K562 (cell line): Measurements from ENCODE around the gene MNDA. TPM values are rescaled to one million over a fixed set of nuclear protein-coding genes. Genes with fewer than 3 reads are reported as not detected.

Source experiments
- BRD9 ChIP-seq: fragments of 450-650 bp; IDR thresholded peaks from 2 replicates; pipeline ENCODE4 v1.6.1; 2018; ENCODE audit warnings: low read depth; ENCODE audit not compliant: partially characterized antibody
- E2F3 ChIP-seq: fragments of 250-450 bp; sonication (Bioruptor Pico); IDR thresholded peaks from 2 replicates; pipeline ENCODE4 v1.4.0; 2020; ENCODE audit warnings: mild to moderate bottlenecking
- ESRRA ChIP-seq: fragments of 450-650 bp; IDR thresholded peaks from 2 replicates; pipeline ENCODE4 v1.6.1; 2014; ENCODE audit warnings: low read depth, mild to moderate bottlenecking, moderate library complexity, borderline replicate concordance
- GATA2 ChIP-seq: sonication (generic); formaldehyde crosslinking; IDR thresholded peaks from 2 replicates; pipeline ENCODE4 v1.4.0; 2020; ENCODE audit warnings: mild to moderate bottlenecking, missing genetic modification reagents
- GATAD2B ChIP-seq: fragments of 450-650 bp; IDR thresholded peaks from 2 replicates; pipeline ENCODE4 v1.6.1; 2017; ENCODE audit warnings: mild to moderate bottlenecking, borderline replicate concordance
- MAFG ChIP-seq: fragments of 450-650 bp; conservative IDR thresholded peaks from 2 replicates; pipeline ENCODE4 v1.6.1; 2016; ENCODE audit warnings: missing genetic modification characterization, missing compliant biosample characterization
- MTF1 ChIP-seq: fragments of 250-450 bp; sonication (Bioruptor Pico); IDR thresholded peaks from 2 replicates; pipeline ENCODE4 v1.9.0; 2021; ENCODE audit warnings: moderate library complexity, mild to moderate bottlenecking, inconsistent platforms, borderline replicate concordance
- NR2C2 ChIP-seq, 2 experiments: fragments of 200-800 bp in 1 of 2; sonication (Bioruptor generic) in 1 of 2; sonication (generic) in 1 of 2; formaldehyde crosslinking in 1 of 2; IDR thresholded peaks; 2 replicates each; pipeline versions ENCODE4 v1.6.1 to v1.8.0; 2016 to 2022; ENCODE audit warnings: mild to moderate bottlenecking in 1 of 2, missing compliant biosample characterization in 1 of 2, missing genetic modification characterization in 1 of 2, missing genetic modification reagents in 1 of 2
- NR2F6 ChIP-seq: fragments of 450-650 bp; formaldehyde crosslinking; IDR thresholded peaks from 2 replicates; pipeline ENCODE4 v1.4.0; 2020; ENCODE audit warnings: mild to moderate bottlenecking
- OTX1 ChIP-seq: fragments of 450-650 bp; formaldehyde crosslinking; IDR thresholded peaks from 2 replicates; pipeline ENCODE4 v1.4.0; 2022; ENCODE audit warnings: mild to moderate bottlenecking
- PML ChIP-seq: IDR thresholded peaks from 2 replicates; pipeline ENCODE4 v1.6.1; 2012; ENCODE audit warnings: low read length, inconsistent platforms
- POU5F1 ChIP-seq: fragments of 150-350 bp; IDR thresholded peaks from 2 replicates; pipeline ENCODE4 v1.6.1; 2014; ENCODE audit warnings: borderline replicate concordance, low read length, low read depth, mild to moderate bottlenecking; ENCODE audit not compliant: partially characterized antibody
- RHOXF2B ChIP-seq: fragments of 250-450 bp; sonication (Bioruptor Pico); conservative IDR thresholded peaks from 2 replicates; pipeline ENCODE4 v1.5.1; 2021
- SETDB1 ChIP-seq: IDR thresholded peaks from one replicate; pipeline ENCODE4 v1.6.1; 2012; ENCODE audit warnings: low read length, control low read depth, inconsistent platforms
- SP2 ChIP-seq: IDR thresholded peaks from 2 replicates; pipeline ENCODE4 v1.6.1; 2011; ENCODE audit warnings: mild to moderate bottlenecking, low read depth, low read length, moderate library complexity; ENCODE audit not compliant: poor library complexity, severe bottlenecking; ENCODE audit errors: extremely low read depth
- STAG1 ChIP-seq: sonication (generic); formaldehyde crosslinking; IDR thresholded peaks from 2 replicates; pipeline ENCODE4 v1.5.0; 2020; ENCODE audit warnings: missing genetic modification reagents, borderline replicate concordance
- THAP12 ChIP-seq: fragments of 250-450 bp; sonication (Bioruptor Pico); IDR thresholded peaks from 2 replicates; pipeline ENCODE4 v1.9.0; 2021; ENCODE audit warnings: mild to moderate bottlenecking, inconsistent platforms
- ZBTB7A ChIP-seq: IDR thresholded peaks from 2 replicates; pipeline ENCODE4 v1.6.1; 2011; ENCODE audit warnings: low read depth, mild to moderate bottlenecking, low read length, moderate library complexity, borderline replicate concordance; ENCODE audit not compliant: control insufficient read depth
- ZNF311 ChIP-seq: fragments of 250-450 bp; sonication (Bioruptor Pico); IDR thresholded peaks from 2 replicates; pipeline ENCODE4 v1.4.0; 2020; ENCODE audit warnings: mild to moderate bottlenecking, moderate library complexity
- ZNF324 ChIP-seq: fragments of 250-450 bp; sonication (Bioruptor Pico); IDR thresholded peaks from 2 replicates; pipeline ENCODE4 v1.4.0; 2020; ENCODE audit warnings: mild to moderate bottlenecking
- ZNF717 ChIP-seq: fragments of 250-450 bp; sonication (Bioruptor Pico); IDR thresholded peaks from 2 replicates; pipeline ENCODE4 v1.5.0; 2021
- ZSCAN29 ChIP-seq: fragments of 450-650 bp; IDR thresholded peaks from 2 replicates; pipeline ENCODE4 v1.6.1; 2017
- polyA plus RNA-seq, 8 experiments: library from polyadenylated mRNA; depleted of rRNA in 4 of 8; stranded (reverse) in 5 of 8; unstranded in 3 of 8; fragments of >200 nt; fragmentation: Nextera tagmentation in 2 of 8; fragmentation: Illumina TruSeq in 1 of 8; extraction: Ambion mirVana in 2 of 8; extraction: Trizol in 1 of 8; gene quantifications; 2 replicates each; pipeline versions ENCODE4 v1.2.1 to v1.2.3, GENCODE V29; 2011 to 2014; ENCODE audit warnings: inconsistent platforms in 1 of 8, missing spikeins in 1 of 8
- total RNA-seq, 7 experiments: library from RNA; depleted of rRNA in 6 of 7; stranded (reverse); fragments of >200 nt in 6 of 7; fragmentation: Illumina TruSeq in 2 of 7; extraction: Trizol in 2 of 7; gene quantifications; 2 replicates each; pipeline versions ENCODE4 v1.2.1 to v1.2.3, GENCODE V29; 2011 to 2021; ENCODE audit warnings: low replicate concordance in 1 of 7
- TF ChIP-seq, protein P1 (sequence below): fragments of 250-450 bp; sonication (Bioruptor Pico); IDR thresholded peaks from 2 replicates; pipeline ENCODE4 v1.5.0; 2020; ENCODE audit warnings: mild to moderate bottlenecking, borderline replicate concordance
- TF ChIP-seq, protein P2 (sequence below): fragments of 450-650 bp; IDR thresholded peaks from 2 replicates; pipeline ENCODE4 v1.6.1; 2016

The MNDA gene
- total and polyA plus RNA-seq, 9 of the 15 experiments (the other 6 are each of a cell fraction or from before 2014, with no cell fraction given): 0.08 to 0.14 (median 0.09) TPM; not detected in 6

GRCh38 chr1:158819461-158820443 lies 11.4 kb upstream of the MNDA start (continued):
- TF ChIP-seq ZNF324 (CRISPR knock-in tag): no peak
- TF ChIP-seq STAG1 (CRISPR knock-in tag): no peak
- TF ChIP-seq GATAD2B: peak; percentile 96
- no peak for TF ChIP-seq NR2C2 (CRISPR knock-in tag; IDR thresholded peaks at IDR 0.05)
- peak; percentile 61 for TF ChIP-seq NR2C2 (tag; IDR thresholded peaks at IDR 0.05)
- TF ChIP-seq RHOXF2B (CRISPR knock-in tag): no peak
- TF ChIP-seq THAP12: no peak
- no peak for TF ChIP-seq SP2
- no peak for TF ChIP-seq SETDB1
- no peak for TF ChIP-seq NR2F6
- TF ChIP-seq PML: peak; percentile 85
- peak; percentile 86 for TF ChIP-seq MAFG
- no peak for TF ChIP-seq POU5F1
- TF ChIP-seq ZSCAN29: no peak
- TF ChIP-seq, protein P1, sequence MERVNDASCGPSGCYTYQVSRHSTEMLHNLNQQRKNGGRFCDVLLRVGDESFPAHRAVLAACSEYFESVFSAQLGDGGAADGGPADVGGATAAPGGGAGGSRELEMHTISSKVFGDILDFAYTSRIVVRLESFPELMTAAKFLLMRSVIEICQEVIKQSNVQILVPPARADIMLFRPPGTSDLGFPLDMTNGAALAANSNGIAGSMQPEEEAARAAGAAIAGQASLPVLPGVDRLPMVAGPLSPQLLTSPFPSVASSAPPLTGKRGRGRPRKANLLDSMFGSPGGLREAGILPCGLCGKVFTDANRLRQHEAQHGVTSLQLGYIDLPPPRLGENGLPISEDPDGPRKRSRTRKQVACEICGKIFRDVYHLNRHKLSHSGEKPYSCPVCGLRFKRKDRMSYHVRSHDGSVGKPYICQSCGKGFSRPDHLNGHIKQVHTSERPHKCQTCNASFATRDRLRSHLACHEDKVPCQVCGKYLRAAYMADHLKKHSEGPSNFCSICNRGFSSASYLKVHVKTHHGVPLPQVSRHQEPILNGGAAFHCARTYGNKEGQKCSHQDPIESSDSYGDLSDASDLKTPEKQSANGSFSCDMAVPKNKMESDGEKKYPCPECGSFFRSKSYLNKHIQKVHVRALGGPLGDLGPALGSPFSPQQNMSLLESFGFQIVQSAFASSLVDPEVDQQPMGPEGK (CRISPR knock-in tag): no peak
- TF ChIP-seq BRD9: no peak
- no peak for TF ChIP-seq E2F3 (CRISPR knock-in tag)
- peak; percentile 86; the same call in 1 of the 2 replicates for TF ChIP-seq ESRRA
- no peak for TF ChIP-seq ZBTB7A
- no peak for TF ChIP-seq MTF1 (CRISPR knock-in tag)
- TF ChIP-seq ZNF717 (CRISPR knock-in tag): no peak
- TF ChIP-seq GATA2 (CRISPR knock-in tag): peak; percentile 92
- TF ChIP-seq ZNF311 (CRISPR knock-in tag): peak; percentile 52; the same call in 1 of the 2 replicates
- TF ChIP-seq, protein P2, sequence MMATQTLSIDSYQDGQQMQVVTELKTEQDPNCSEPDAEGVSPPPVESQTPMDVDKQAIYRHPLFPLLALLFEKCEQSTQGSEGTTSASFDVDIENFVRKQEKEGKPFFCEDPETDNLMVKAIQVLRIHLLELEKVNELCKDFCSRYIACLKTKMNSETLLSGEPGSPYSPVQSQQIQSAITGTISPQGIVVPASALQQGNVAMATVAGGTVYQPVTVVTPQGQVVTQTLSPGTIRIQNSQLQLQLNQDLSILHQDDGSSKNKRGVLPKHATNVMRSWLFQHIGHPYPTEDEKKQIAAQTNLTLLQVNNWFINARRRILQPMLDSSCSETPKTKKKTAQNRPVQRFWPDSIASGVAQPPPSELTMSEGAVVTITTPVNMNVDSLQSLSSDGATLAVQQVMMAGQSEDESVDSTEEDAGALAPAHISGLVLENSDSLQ: peak; percentile 75
- TF ChIP-seq OTX1 (CRISPR knock-in tag): no peak
